ENCODE results near the gene PDZD2.

GRCh38 chr5:31701642-31702299 lies 62.8 kb downstream of the PDZD2 start:
- TF ChIP-seq CTCF (IDR thresholded peaks at IDR 0.05) (no peak), POLR2A (IDR thresholded peaks at IDR 0.05) (no peak), POLR2AphosphoS5 (IDR thresholded peaks at IDR 0.05) (no peak), EP300 (IDR thresholded peaks at IDR 0.05) (no peak)

Measured in suprapubic skin (tissue), 4 donors.